H1 (cell line): ENCODE data around the gene MIER3.

Experiments
- CTCF ChIP-seq, 3 experiments: IDR thresholded peaks; 1 replicate in 2 of 3; 2 replicates in 1 of 3; pipeline versions ENCODE4 v1.5.1 to v1.6.1; 2011; ENCODE audit warnings: low read length in 3 of 3, mild to moderate bottlenecking in 3 of 3, inconsistent platforms in 2 of 3, low read depth in 1 of 3, moderate library complexity in 1 of 3; ENCODE audit not compliant: insufficient read depth in 1 of 3; ENCODE audit errors: control extremely low read depth in 1 of 3
- NANOG ChIP-seq: IDR thresholded peaks from 2 replicates; pipeline ENCODE4 v1.6.1; 2011; ENCODE audit warnings: low read length, low read depth, mild to moderate bottlenecking, inconsistent platforms; ENCODE audit not compliant: insufficient read depth, poor library complexity, severe bottlenecking
- POLR2A ChIP-seq, 2 experiments: IDR thresholded peaks; 1 replicate in 1 of 2; 2 replicates in 1 of 2; pipeline ENCODE4 v1.6.1; 2011; ENCODE audit warnings: low read depth in 2 of 2, low read length in 2 of 2, mild to moderate bottlenecking in 2 of 2; ENCODE audit errors: control extremely low read depth in 1 of 2

- TF ChIP-seq CTCF (IDR thresholded peaks at IDR 0.05; ENCODE audit: control extremely low read depth in 1 of 3, insufficient read depth in 1 of 3, low read depth in 1 of 3, low read length in 3 of 3) = no peak
- TF ChIP-seq NANOG = no peak
- no peak for TF ChIP-seq POLR2A (IDR thresholded peaks at IDR 0.05; ENCODE audit: control extremely low read depth in 1 of 2, low read depth in 2 of 2, low read length in 2 of 2)
Measured at GRCh38 chr5:56988490-56988889, 36.6 kb upstream of the MIER3 start.
